NCI-H2196 treated with DMSO at 0.1 percent for 48 hours (cell line): ENCODE results near the gene EPM2AIP1.
"Not testable (repeated sequence)": the region's sequence is repeated elsewhere in the genome, so short reads cannot be mapped to it uniquely, and the experiment has no call there.

Experiments
- DNase-seq: peaks from one replicate; lab custom pipeline; 2025; ENCODE audit not compliant: unreplicated experiment; lab: John Stamatoyannopoulos, UW

EPM2AIP1 gene

DNA sequence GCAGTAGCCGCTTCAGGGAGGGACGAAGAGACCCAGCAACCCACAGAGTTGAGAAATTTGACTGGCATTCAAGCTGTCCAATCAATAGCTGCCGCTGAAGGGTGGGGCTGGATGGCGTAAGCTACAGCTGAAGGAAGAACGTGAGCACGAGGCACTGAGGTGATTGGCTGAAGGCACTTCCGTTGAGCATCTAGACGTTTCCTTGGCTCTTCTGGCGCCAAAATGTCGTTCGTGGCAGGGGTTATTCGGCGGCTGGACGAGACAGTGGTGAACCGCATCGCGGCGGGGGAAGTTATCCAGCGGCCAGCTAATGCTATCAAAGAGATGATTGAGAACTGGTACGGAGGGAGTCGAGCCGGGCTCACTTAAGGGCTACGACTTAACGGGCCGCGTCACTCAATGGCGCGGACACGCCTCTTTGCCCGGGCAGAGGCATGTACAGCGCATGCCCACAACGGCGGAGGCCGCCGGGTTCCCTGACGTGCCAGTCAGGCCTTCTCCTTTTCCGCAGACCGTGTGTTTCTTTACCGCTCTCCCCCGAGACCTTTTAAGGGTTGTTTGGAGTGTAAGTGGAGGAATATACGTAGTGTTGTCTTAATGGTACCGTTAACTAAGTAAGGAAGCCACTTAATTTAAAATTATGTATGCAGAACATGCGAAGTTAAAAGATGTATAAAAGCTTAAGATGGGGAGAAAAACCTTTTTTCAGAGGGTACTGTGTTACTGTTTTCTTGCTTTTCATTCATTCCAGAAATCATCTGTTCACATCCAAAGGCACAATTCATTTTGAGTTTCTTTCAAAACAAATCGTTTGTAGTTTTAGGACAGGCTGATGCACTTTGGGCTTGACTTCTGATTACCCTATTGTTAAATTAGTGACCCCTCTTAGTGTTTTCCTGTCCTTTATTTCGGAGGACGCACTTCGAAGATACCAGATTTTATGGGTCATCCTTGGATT is 674 bp upstream of the EPM2AIP1 start, which contains the start of gene MLH1:
TSS of gene MLH1 (plus strand) at position 193 of the 958 bp plus-strand sequence. CDS start at position 223, 30 bp downstream.
- DNase-seq, result no peak

DNA sequence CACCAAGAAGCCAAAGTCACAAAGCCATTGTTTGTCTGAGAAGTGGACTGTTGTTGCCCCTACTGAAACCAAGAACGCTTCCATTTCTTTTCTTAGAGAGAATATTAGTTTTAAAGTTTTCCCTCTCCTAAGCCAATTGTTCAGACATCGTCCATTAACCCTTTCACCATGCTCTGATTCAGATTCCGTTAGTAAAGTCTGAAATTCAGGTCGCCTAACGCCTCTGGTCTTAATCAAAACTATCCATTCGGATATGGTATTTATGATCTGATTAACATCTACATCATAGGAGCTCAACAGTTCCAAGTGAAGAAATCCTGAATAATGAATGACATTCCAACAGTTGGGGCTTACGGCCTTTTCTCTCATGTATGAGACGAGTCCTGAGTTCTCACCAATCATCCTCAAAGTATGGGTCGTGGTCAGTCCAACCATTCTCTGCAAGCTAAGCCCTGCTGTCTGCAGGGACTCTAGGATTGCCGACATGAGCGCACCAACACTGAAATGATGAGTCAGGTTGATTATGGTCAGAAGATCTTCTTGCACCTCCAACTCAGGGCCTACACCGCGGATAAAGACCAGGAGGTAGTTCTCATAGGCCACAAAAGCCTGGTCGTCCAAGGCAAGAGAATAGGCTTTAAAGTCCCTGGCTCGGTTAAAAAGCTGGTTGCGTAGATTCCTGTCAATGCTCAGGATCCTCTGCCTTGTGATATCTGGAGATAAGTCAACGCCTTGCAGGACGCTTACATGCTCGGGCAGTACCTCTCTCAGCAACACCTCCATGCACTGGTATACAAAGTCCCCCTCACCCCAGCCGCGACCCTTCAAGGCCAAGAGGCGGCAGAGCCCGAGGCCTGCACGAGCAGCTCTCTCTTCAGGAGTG is 767 bp downstream of the EPM2AIP1 start:
- DNase-seq, result no peak

DNA sequence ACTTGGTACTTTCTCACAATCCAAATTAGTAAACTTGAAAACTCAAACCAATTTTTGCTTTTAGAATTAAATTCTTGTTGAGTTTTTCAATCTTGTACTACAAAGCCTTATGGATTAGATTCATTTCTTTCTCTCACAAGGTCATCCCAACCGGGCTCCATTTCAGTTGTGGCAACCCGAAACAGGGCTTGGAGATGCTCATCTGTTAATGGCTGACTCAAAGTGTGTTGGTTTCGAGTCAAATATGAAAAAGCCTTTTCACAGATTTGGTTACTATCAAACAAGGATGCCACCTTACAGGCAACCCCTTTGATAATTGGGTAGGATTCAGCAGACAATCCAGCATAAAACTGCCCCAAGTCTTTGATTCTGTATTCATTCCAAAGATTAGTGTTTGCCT is 1.8 kb downstream of the EPM2AIP1 start:
- DNase-seq, result no peak

DNA sequence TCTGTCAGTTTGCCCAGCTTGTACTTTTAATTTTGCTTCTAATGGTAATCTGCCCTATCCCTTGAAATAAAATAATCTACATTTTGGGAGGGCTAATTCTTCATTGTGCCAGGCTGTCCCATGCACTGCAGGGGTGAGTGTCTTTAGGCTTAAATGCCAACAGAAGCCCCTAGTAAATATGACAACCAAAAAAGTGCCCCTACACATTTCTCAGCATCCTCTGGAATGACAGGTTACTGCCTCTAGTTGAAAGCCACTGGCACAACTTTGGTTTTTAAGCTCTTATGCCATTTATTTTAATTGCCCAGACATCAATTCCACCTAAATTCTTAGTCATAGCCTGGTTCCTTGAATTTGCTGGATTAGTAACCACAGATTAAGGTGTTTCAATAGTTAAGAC is 3.4 kb downstream of the EPM2AIP1 start:
- no peak for DNase-seq

DNA sequence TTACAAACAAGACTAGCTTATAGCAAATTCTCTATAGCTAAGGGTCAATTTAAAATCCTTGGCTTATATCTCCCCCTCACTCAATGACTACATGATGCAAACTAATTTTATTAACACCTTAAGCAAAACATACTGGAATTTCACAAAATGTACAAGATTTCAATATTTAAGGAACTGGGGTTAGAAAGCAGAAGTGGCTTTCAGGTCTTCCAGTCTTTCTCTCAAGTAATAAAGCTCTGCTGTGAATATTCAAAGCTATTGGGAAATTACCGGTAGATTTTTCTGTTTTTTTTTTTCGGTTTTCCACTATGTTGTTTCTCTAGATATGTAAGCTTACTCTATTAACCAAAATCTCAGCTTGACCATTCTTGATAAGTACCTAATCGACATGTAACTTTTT is 3.9 kb downstream of the EPM2AIP1 start:
- no peak for DNase-seq

DNA sequence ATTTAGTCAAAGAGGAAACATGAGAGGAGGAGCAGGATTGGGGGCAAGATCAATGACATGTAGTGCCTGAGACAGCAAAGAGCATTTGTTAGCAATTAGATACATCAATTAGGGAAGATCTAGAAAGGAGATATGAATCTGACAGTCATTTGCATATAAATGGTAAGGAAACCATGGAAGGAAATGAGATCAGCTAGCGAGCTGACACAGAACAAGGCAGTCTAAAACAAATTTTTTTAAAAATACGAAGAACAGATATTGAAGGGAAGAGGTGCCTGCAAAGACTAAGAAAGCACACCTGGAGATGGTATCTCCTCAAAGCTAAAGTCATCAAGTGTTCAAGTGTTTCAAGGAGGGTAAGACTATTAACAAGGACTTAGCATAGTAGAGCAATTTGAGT is 4.6 kb downstream of the EPM2AIP1 start:
- no peak for DNase-seq

DNA sequence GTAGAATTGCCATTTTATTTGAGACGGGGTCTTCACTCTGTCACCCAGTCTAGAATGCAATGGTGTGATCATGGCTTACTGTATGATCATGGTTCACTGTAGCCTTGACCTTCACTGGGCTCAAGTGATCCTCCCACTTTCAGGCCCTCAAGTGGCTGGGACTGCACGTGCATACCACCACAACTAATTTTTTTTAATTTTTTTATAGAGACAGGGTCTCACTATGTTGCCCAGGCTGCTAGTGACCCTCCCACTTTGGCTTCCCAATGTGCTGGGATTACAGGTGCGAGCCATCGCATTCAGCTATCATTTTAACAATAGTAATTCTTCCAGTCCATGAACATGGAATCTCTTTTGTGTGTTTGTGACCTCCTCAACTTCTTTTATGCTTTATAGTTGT is 11.9 kb downstream of the EPM2AIP1 start:
- DNase-seq, result no peak

DNA sequence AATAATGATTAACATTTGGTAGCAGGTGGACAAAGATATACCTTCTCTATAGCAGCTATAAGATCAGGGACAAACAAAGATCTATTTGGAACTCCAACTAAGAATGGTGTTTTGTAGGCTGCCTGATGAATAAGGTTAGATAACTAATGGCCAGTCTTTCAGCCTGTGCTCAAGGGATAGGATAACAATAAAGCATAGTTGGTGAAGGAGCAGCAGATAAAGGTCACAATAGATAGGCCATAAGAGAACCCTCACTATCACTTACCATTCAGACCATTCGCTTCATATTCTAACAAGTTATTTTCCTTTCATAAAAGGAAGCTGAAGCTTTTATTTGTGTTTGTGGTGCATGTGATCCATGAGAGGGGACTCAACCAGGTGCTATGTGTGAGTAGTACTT is 19.8 kb downstream of the EPM2AIP1 start:
- no peak for DNase-seq

DNA sequence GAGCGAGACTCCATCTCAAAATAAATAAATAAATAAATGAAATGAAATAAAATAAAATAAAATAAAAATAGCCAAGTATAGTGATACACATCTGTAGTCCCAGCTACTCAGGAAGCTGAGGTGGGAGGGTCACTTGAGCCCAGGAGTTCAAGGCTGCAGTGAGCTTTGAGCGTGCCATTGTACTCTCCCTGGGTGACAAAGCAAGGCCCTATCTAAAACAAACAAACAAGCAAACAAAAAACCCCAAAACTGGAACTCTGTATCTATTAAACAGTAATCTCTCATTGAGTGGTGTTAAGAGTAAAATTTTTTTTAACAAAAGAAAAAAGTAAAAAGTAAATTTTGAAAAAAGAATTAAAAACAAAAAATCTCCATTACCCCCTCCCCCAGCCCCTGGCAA is 20.8 kb downstream of the EPM2AIP1 start:
- no peak for DNase-seq

DNA sequence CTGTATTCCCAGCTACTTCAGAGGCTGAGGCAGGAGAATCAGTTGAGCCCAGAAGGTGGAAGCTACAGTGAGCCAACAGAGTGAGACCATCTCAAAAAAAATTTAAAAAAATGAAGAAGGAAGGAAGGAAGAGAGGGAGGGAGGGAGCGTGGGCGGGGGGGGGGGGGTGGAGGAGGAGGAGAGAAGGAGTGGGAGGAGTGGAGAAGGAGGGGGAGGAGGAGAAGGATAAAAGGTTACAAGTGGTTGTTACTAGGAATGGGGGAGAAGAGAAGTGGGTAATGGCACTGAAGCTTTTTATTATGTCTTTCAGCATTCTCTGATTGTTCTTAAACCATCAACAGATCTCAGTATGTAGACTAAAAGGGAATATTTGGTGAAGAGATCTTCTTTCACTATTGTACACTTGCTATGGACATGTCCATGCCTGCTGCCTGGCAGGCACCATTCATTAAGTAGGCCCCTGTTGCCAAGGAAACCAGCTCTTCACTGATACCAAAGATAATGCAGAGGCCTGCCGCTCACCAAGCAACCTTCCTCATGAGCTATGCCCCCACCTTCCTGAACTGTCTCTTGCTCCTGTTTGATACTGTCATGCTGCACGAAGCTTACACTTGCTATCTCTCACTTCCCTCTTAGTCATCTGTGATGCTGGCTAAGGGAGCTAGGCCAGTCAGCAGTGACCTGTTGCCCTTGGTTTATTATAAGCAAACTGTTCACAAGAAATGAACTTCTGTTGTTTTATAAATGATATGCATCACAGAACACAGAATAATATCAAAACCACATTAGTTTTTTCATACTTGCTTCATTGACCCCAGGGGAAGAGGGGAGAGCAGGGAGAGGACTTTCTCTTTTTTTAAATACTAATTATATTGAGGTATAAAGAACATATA is 23.1 kb downstream of the EPM2AIP1 start:
- DNase-seq, result peak; percentile 94

DNA sequence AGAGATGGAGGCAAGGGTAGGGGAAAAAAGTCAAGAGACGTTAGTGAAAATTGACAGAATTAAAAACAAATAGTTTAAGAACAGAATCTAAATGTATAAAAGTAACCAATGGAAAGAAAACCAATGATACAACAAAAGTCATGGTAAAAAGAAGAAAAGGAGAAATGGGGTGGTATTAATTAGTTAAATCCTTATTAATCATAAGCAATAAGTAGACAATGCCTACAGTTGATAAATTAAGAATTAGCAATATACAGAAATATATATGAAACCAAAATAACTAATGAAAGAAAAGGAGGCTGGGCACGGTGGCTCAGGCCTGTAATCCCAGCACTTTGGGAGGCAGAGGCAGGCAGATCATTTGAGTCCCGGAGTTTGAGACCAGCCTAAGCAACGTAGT is 23.8 kb downstream of the EPM2AIP1 start:
- no peak for DNase-seq

DNA sequence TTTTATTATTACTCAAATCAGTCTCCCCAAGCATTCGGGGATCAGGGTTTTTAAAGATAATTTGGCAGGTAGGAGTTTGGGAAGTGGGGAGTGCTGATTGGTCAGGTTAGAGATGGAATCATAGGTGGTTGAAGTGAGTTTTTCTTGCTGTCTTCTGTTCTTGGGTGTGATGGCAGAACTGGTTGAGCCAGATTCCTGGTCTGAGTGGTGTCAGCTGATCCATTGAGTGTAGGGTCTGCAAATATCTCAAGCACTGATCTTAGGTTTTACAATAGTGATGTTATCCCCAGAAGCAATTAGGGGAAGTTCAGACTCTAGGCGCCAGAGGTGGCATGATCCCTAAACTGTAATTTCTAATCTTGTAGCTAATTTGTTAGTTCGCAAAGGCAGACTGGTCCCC is 27.5 kb downstream of the EPM2AIP1 start:
- peak; percentile 1 for DNase-seq

DNA sequence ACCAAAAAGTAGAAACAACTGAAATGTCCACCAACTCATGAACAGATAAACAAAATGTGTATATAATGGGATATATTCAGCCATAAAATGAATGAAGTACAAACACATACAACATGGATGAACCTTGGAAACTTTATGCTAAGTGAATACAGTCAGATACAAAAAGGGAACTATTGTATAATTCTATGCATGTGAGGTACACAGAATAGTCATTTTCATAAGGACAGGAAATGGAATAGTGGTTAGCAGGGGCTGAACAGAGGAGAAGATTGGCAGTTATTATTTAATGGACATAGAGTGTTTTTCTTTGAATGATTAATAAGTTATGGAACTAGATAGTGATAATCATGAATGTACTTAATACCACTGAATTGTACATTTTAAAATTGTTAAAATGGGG is 28.1 kb downstream of the EPM2AIP1 start:
- DNase-seq, result no peak

DNA sequence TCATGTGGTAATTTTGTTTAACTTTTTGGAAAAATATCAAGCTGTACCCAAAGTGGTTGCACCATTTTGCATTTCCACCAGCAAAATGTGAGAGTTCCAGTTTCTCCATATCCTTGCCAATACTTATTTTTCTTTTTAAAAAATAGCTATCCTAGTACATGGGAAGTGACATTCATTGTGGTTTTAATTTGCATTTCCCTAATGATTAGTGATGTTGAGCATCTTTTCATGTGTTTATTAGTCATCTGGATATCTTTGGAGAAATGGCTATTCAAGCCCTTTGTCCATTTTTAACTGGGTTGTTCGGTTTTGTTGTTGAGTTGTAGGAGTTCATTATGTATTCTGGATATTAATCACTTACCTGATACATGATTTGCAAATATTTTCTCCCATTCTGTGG is 28.6 kb downstream of the EPM2AIP1 start:
- no peak for DNase-seq

DNA sequence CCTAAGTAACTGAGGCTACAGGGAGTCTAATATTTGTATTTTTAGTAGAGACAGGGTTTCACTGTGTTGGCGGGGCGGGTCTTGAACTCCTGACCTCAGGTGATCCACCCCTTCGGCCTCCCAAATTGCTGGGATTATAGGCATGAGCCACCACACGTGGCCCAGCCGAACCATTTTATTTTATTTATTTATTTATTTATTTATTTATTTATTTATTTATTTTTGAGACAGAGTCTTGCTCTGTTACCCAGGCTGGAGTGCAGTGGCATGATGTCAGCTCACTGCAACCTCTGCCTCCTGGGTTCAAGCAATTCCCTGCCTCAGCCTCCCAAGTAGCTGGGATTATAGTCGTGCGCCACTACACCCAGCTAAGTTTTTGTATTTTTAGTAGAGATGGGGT is 29.9 kb downstream of the EPM2AIP1 start:
- not testable (repeated sequence) for DNase-seq

DNA sequence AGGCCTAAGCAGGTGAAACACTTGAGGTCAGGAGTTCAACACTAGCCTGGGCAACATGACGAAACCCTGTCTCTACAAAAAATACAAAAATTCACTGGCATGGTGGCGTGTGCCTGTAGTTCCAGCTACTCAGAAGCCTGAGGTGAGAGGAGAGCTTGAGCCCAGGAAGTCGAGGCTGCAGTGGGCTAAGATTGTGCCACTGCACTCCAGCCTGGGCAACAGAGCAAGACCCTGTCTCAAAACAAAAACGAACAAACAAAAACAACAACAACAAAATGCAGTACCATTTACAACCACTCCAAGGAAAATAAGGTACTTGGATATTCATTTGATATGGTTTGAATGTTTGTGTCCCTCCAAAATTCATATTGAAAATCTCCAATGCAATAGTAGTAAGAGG is 32.4 kb downstream of the EPM2AIP1 start:
- DNase-seq, result no peak

DNA sequence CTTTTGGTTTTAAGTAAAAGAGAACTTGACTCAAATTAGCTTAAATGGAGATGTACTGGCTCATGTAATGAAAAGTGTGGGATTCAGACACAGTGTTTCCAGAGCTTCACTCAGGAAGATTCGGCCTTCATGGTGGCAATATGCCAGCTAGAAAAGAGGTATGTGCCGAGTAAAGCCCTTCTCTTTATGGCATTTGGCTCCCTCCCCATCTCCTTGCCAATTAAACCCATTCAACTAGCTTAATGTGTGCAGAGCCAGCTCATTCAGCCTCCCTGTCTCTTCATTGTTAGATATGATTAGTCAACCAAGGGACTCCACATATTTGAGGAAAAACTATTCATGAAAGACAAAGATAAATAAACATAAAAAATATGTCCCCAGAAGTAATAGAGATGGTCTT is 33.1 kb downstream of the EPM2AIP1 start:
- DNase-seq, result peak; percentile 54

DNA sequence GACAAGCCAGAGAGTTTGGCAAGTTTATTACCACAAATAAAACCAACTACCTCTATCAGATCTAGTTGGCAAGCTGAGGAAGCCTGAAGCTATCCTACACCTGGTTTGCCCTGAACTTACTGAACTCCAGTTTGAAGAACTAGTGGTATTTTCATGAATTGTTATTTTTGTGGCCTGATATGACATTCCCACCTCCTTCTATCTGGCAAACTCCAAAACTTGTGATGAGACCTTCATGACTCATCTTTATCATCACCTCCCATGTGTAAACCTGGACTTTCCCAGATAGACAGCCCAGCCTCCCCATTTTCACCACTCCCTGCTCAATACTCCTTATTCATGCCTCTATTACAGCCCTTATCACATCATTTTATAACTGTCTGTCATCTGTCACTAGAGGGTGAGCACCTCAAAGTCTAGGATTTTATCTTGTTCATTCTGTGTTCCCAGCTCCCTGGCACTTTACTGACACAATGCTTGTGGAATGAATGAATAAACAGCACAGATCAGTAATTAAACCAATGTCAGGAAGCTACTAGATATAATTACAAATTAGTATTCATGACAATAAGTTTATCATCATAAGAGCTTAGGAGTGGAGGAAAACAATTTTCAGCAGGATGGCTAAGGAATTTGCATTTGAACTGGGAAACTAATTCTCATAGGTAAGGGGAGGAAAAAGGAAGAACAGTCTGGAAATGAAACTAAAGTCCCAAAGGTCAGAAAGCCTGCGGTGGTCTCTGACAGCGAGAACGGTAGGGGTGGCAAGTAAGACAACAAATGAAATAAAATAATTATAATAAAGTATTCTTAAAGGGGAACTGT is 34.9 kb downstream of the EPM2AIP1 start:
- DNase-seq, result no peak

DNA sequence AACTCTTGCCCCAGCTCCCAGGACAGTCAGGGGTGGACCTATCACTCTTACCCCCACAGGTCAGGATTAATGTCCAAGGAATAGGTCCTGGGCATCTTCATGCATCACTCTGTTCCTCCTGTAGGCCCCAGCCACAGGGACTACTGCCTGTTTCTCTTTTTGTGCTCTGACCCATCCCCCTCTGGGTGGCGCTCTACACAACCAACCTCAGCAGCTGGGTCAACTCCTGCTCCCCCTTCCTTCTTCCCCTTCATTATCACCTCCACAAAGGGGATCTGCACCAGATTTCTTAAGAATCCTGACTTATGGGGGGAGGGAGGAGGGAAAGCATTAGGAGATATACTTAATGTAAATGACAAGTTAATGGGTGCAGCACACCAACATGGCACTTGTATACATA is 35.9 kb downstream of the EPM2AIP1 start:
- DNase-seq, result no peak

DNA sequence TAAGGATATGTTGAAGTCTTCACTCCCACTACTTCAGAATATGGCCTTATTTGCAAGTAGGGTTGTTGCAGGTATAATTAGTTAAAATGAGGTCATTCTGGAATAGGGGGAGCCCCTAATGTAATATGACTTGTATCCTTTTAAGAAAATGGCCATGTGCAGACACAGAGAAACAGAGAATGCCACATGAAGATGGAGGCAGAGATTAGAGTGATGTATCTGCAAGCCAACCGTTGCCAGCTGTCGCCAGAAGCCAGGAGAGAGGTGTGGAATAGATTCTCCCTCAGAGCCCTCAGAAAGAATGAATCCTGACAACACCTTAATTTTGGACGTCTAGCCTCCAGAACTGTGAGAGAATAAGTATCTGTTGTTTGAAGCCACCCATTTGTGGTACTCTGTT is 36.8 kb downstream of the EPM2AIP1 start:
- no peak for DNase-seq
